Measurements from ENCODE around the gene POLR3G.

Gene POLR3G

DNA sequence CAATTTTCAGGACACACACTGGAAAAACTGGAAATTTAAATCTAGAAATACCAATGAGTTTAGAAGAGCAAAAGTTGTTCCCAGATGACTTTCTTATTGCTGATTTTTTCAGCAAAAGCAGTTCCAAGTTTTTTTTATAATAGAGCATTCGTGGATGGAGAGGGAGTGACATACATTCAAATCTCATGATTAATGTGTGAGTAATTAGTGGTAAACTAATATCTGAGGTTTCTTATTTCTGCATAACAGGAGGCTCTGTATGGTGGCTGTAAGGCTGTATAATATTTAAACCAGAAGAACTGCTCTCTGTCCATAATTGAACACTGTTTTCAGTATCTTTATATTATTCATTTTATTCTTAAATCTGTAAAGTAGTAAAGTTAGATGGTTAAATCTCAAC lies 28.9 kb downstream of the POLR3G start:
- no peak for DNase-seq (ENCODE audit: low spot score)

DNA sequence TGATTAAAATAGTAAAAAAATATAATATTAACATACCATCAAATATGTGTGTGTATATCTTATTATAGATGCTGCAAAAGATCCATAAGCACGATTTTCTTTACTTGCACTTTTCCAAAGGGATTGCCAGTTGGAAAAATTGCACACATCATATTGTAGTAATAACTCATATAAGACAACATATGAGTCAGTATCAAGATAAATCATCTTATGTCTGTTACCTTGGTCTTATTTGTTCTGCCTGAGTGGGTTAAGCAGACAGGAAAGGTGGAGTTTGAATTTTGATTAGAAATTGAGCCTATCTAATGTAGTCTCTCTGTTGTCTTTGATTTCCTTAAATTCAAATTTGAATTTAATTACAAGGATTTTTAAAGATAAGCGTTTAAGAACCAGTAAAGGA lies 30.1 kb downstream of the POLR3G start:
- DNase-seq (ENCODE audit: low spot score): no peak

GRCh38 chr5:90506221-90506620 lies 31.6 kb downstream of the POLR3G start:
- no peak for DNase-seq (ENCODE audit: low spot score)

GRCh38 chr5:90510438-90510837 lies 35.8 kb downstream of the POLR3G start:
- DNase-seq (ENCODE audit: low spot score): no peak

DNA sequence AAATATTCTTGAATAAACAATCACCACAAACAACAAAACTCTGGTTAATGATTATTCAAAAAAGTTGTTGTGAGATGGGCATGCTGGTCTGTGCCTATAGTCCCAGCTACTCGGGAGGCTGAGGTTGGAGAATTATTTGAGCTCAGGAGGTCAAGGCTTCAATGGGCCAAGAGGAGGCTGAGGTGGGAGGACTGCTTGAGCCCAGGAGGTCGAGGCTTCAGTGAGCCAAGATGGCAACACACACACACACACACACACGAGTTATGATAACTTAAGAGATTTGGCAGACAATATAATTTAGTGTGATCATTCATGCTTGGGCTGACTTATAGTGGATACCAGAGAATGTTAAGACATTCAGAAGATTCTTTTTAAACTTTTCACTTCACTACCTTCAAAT lies 39.9 kb downstream of the POLR3G start:
- DNase-seq (ENCODE audit: low spot score): no peak

DNA sequence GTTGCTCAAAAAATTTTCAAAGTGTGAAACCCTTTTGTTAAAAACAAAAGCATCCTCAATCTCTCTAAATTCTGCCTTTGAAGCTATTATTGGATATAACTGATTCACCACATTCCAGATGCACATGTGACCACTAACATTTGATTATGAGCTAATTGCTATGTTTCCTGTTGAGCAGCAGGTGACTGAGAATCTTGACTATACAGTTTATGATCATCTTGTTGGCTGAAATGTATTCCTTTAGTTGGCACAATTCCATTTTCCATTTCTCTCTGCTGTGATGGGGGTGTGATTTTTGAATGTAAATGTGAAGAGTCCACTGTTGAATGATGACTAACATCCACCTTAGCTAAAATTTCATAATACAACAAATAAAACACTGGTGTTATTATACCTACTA lies 44.0 kb downstream of the POLR3G start:
- DNase-seq (ENCODE audit: low spot score): no peak

- no peak for DNase-seq (ENCODE audit: low spot score)
These were observed 44.4 kb downstream of the POLR3G start for GRCh38 chr5:90519081-90519480.

DNA sequence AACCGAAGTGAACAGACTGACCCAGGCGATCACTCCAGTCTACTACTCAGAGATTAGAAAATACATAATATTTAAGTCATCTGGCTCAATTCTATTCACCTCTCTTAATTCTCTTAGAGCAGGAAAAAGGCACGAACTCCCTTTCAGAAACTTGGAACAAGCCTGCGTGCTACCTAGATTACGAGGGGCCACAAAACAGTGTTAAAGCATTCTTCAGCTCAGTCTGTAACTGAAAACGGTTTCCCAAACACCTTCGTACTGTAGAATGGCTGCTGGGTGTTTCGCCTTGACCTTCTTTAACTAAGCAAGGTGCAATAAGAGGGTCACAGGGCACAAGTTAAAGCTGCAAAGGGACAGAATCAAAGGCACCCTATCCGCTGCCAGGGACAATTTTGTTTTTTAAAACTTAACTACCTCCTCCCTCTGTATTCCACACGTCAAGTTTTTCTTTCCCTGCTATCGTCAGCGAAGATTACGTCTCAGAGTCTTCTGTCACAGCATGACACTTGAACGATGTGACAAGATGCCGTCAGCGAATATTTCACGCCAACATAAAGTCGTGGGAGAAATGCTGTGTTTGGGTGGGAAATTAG lies 54.0 kb downstream of the POLR3G start:
- peak; percentile 82 for DNase-seq (ENCODE audit: low spot score)

GRCh38 chr5:90529194-90529938 lies 54.7 kb downstream of the POLR3G start, which contains the start of gene LYSMD3:
Gene LYSMD3 (minus strand): TSS chr5:90529584. CDS start chr5:90525289, 4,295 bp downstream.
- DNase-seq (ENCODE audit: low spot score): peak; percentile 97

- DNase-seq (ENCODE audit: low spot score): peak; percentile 95
These were observed 55.4 kb downstream of the POLR3G start for GRCh38 chr5:90529939-90530677.

GRCh38 chr5:90530736-90531487 lies 56.2 kb downstream of the POLR3G start:
- peak; percentile 55 for DNase-seq (ENCODE audit: low spot score)

GRCh38 chr5:90533794-90534193 lies 59.1 kb downstream of the POLR3G start:
- DNase-seq (ENCODE audit: low spot score): no peak

GRCh38 chr5:90534922-90535321 lies 60.3 kb downstream of the POLR3G start:
- DNase-seq (ENCODE audit: low spot score): no peak

GRCh38 chr5:90542827-90543519 lies 68.3 kb downstream of the POLR3G start:
- no peak for DNase-seq (ENCODE audit: low spot score)

- no peak for DNase-seq (ENCODE audit: low spot score)
These were observed 70.8 kb downstream of the POLR3G start for GRCh38 chr5:90545511-90545910.

- no peak for DNase-seq (ENCODE audit: low spot score)
These were observed 71.7 kb downstream of the POLR3G start for GRCh38 chr5:90546216-90546837.

DNA sequence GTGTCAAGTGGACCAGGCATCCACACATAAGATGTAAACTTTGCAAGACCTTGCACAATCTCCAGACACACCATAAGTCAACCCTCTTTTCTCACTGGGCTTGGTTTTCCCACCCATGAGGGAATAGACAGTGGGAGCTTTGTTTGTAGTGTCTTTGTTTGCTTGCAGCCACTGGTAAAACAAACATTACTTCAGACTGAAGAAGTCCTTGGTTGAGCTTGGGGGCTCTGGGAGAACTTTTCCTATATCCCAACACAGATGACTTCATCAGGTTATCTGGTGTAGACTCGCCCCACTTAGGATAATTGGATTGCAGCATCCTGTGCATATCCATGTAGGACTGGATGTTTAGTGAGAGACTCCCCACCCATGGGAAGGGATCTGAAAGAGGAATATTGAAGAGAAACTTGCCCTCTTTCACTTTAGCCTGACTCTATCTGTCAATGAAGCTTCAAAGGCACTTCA lies 72.4 kb downstream of the POLR3G start:
- DNase-seq (ENCODE audit: low spot score): no peak

DNA sequence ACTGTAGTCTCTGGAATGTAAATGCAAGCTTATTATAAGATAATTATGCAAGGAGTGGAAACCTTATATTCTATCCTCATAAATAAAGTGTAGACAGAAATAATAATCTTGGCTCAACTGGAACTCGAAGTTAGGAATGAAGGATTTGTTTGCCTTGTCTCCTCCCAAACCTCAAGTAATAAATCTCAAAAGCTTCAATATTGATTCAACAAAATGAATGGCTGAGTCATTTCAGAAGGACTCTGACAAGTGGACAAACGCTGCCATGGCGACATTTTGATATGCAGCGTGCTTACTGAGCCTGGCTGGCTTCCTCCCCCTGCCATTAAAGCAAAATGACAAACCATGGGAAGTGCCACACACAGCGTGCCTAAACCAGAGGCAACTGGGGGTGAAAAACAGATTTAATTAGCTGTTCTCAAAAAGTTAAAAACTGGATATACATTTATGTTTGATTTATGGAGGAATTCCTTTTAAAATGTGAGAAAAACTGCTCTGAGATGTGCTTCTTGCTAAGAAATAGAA lies 73.5 kb downstream of the POLR3G start:
- DNase-seq (ENCODE audit: low spot score): no peak

DNA sequence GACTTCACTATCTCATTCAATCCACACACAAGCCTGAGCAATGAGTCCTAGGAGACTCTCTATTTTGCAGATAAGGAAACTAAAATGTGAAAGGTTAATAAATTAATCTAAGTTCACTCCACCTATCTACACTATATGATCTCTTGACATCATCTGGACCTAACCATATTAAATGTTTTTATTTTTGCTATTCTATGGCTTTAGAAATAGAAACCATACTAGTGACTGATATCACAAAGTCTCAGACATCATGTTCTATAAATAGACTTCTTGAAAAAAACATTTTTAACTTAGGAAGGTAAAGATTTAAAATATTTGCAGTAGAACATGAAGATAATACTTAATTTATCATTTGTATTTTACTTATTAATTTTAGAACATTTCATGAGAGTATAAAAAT lies 74.6 kb downstream of the POLR3G start:
- DNase-seq (ENCODE audit: low spot score): no peak

- no peak for DNase-seq (ENCODE audit: low spot score)
These were observed 75.1 kb downstream of the POLR3G start for GRCh38 chr5:90549729-90550275.

DNA sequence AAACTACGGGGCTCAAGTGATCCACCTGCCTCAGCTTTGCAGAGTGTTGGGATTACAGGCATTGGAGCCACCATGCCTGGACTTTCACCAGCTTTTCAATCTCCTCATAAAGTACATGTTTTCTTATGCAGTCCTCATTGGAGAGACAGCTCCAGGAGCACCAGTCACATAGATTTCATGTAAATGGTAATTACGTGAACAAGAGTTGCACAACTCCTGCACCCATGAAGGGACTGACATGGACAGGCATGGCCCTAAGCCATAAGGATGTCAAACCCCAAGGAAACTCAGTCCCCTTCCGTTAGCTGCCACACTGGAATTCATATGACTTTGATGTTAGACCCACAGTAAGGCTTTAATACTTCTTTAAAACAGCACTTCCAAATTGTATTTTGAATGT lies 76.3 kb downstream of the POLR3G start:
- DNase-seq (ENCODE audit: low spot score): no peak
